A673 (cell line): Measurements from ENCODE around the gene KAZN. TPM values are rescaled to one million over a fixed set of nuclear protein-coding genes. Genes with fewer than 3 reads are reported as not detected.

Experiments used
- BruUV-seq: library from RNA; stranded (reverse); fragments of 400-500 nt; replicated peaks from 2 replicates; lab custom pipeline; 2021; lab: Mats Ljungman, UMichigan
- CTCF ChIA-PET: fragments of 300-600 bp; sonication (Branson Sonifier 250); formaldehyde crosslinking; loops from one replicate; lab custom pipeline; 2022; ENCODE audit warnings: antibody characterized with exemption; lab: Charles Lee
- POLR2A ChIA-PET: fragments of 300-600 bp; sonication (Branson Sonifier 250); formaldehyde crosslinking; loops from one replicate; lab custom pipeline; 2022; ENCODE audit warnings: antibody characterized with exemption; ENCODE audit not compliant: low non-redundant PET; lab: Charles Lee
- DNase-seq: peaks from one replicate; pipeline ENCODE4 v3.0.0-alpha.2; 2015; ENCODE audit warnings: low spot score
- H3K27ac ChIP-seq: fragments of 200-600 bp; sonication (generic); 2 replicates; pipeline ENCODE4 v1.5.1; 2016; ENCODE audit warnings: mixed run types, low read depth, mild to moderate bottlenecking, mixed read lengths, antibody characterized with exemption, low read length; ENCODE audit not compliant: poor library complexity, severe bottlenecking
- H3K27me3 ChIP-seq: fragments of 200-600 bp; sonication (generic); replicated peaks from 2 replicates; pipeline ENCODE4 v1.6.1; 2017; ENCODE audit warnings: mixed run types, low read depth, mild to moderate bottlenecking, mixed read lengths, antibody characterized with exemption, low read length; ENCODE audit not compliant: insufficient read depth, poor library complexity
- H3K36me3 ChIP-seq: fragments of 200-600 bp; sonication (generic); 2 replicates; pipeline ENCODE4 v1.6.1; 2016; ENCODE audit warnings: mixed run types, mild to moderate bottlenecking, mixed read lengths, antibody characterized with exemption, low read length; ENCODE audit not compliant: insufficient read depth, poor library complexity, severe bottlenecking
- H3K4me1 ChIP-seq: fragments of 200-600 bp; sonication (generic); 2 replicates; pipeline ENCODE4 v1.6.1; 2017; ENCODE audit warnings: mixed run types, mild to moderate bottlenecking, mixed read lengths, antibody characterized with exemption, low read length; ENCODE audit not compliant: insufficient read depth, poor library complexity, severe bottlenecking
- H3K4me3 ChIP-seq: fragments of 200-600 bp; sonication (generic); 2 replicates; pipeline ENCODE4 v1.5.1; 2016; ENCODE audit warnings: low read depth, mixed run types, mild to moderate bottlenecking, mixed read lengths, low read length; ENCODE audit not compliant: poor library complexity, severe bottlenecking
- H3K9me3 ChIP-seq: fragments of 200-600 bp; sonication (generic); 2 replicates; pipeline ENCODE4 v1.6.1; 2016; ENCODE audit warnings: mixed run types, low read depth, mild to moderate bottlenecking, mixed read lengths, antibody characterized with exemption, low read length; ENCODE audit not compliant: poor library complexity, severe bottlenecking
- EZH2 ChIP-seq: fragments of 200-600 bp; sonication (generic); IDR thresholded peaks from 2 replicates; pipeline ENCODE4 v1.6.1; 2017; ENCODE audit warnings: borderline replicate concordance, low read depth, mild to moderate bottlenecking, mixed read lengths, antibody characterized with exemption, low read length; ENCODE audit not compliant: poor library complexity, severe bottlenecking
- intact Hi-C: fragments of 100-400 bp; cut with micrococcal nuclease; formaldehyde crosslinking; loops from one replicate; pipeline ENCODE4 v1.10.0; 2022; ENCODE audit not compliant: unreplicated experiment
- total RNA-seq: library from RNA; stranded (reverse); gene quantifications from 2 replicates; pipeline ENCODE4 v1.2.3, GENCODE V29; 2021
- TF ChIP-seq, protein P1 (sequence below): fragments of 300-800, 200-600 bp; sonication (generic); conservative IDR thresholded peaks from 2 replicates; pipeline ENCODE4 v1.5.1; 2017; ENCODE audit warnings: low read depth, mild to moderate bottlenecking, antibody characterized with exemption, low read length, moderate library complexity, mixed read lengths

KAZN gene
- total RNA-seq, 1 experiment from 2014 or later = 8.0 TPM

DNA sequence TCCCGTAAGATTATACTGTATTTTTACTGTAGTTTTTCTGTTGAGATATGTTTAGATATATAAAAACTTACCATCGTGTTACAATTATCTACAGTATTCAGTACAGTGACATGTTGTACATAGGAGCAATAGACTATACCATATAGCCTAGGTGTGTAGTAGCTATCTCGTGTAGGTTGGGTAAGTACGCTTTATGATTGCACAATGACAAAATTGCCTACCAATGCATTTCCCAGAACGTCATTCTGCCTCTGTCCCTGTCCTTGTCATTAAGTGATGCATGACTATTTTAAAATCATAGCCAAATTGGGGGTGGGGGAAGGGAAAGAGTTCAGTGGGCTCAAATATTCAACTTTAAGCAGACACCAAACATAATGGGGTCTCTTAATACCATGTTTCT is 321.3 kb downstream of the KAZN start:
- Histone ChIP-seq H3K36me3 (no peaks in the 10 kb centered on the region), H3K4me1 (no peaks in the 10 kb centered on the region), H3K27me3 (peaks cover under 1% of the 10 kb centered on the region), H3K4me3 (no peak overlapping the region), H3K27ac (no peak overlapping the region), H3K9me3 (no peaks in the 10 kb centered on the region)
- no peak for DNase-seq
- POLR2A ChIA-PET = no interaction called here
- CTCF ChIA-PET = no interaction called here
- no TSS peak for BruUV-seq
- TF ChIP-seq EZH2 = no peak
- TF ChIP-seq, protein P1, sequence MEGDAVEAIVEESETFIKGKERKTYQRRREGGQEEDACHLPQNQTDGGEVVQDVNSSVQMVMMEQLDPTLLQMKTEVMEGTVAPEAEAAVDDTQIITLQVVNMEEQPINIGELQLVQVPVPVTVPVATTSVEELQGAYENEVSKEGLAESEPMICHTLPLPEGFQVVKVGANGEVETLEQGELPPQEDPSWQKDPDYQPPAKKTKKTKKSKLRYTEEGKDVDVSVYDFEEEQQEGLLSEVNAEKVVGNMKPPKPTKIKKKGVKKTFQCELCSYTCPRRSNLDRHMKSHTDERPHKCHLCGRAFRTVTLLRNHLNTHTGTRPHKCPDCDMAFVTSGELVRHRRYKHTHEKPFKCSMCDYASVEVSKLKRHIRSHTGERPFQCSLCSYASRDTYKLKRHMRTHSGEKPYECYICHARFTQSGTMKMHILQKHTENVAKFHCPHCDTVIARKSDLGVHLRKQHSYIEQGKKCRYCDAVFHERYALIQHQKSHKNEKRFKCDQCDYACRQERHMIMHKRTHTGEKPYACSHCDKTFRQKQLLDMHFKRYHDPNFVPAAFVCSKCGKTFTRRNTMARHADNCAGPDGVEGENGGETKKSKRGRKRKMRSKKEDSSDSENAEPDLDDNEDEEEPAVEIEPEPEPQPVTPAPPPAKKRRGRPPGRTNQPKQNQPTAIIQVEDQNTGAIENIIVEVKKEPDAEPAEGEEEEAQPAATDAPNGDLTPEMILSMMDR = no peak
- intact Hi-C loops = loop anchor here (10.0 kb wide), 1 partner anchor 105 kb away; no protein-coding TSS in a partner anchor

DNA sequence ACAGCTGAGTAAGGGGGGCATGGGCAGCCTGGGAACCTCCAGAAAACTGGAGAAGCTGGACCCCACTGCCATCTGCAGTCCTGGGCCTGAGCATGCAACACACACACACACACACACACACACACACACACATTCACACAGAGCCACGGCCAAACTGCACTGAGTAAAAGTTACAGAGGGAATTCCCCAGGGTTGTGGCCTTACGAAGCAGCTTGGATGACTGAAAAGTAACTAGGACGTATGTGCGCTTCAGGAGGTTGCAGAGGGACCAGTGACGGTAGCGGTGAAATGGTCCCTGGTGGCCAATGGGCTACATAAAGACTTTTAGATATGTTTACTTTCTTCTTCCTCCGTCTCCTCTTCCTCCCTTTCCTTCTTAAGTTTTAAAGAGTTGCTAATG is 322.6 kb downstream of the KAZN start:
- H3K36me3 ChIP-seq = no peaks in the 10 kb centered on the region
- TF ChIP-seq, protein P1 = no peak
- no peak for TF ChIP-seq EZH2
- H3K4me3 ChIP-seq = no peak overlapping the region
- no TSS peak for BruUV-seq
- no peaks in the 10 kb centered on the region for H3K4me1 ChIP-seq
- peaks cover 10% of the 10 kb centered on the region for H3K27me3 ChIP-seq
- H3K9me3 ChIP-seq = no peaks in the 10 kb centered on the region
- ChIA-PET POLR2A (no interaction called here), CTCF (no interaction called here)
- DNase-seq = no peak
- intact Hi-C loops = no loop called here
- no peak overlapping the region for H3K27ac ChIP-seq

DNA sequence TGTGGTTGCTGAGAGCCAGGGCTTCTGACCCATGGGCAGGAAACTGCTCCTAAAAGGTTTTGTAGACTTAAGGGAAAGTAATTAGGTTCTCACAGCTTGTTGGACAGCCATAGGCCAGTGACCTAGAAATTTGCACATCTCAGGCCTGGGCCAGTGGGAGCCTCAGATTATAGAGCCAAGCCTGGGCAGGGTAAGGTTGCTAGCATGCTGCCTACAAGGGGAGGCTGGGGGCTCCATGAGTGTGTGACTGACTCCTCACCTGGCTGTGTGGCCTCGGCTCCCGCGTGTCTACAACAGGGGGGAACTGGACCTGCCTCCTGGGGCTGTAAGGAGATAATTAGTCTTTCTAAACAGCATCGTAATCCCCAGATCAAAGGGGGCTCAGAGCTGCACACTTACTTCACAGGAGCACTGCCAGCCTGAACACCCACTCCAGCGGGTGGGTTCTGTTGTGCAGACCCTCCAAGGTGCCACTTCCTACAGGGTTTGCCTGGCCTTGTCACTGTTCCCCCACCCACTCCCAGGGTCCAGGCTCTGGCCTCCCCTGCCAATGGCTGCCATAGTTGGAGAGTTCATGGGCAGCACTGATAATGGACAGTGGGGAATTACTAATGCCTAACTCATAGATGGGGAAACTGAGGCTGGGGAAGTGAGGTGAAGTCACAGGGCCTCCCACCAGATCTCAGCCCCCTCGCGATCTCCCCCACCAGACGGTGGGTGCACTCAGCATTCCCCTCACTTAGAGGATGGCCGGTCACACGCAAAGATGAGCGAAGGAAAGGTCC is 324.6 kb downstream of the KAZN start:
- POLR2A ChIA-PET = no interaction called here
- intact Hi-C loops = no loop called here
- no peak overlapping the region for H3K27ac ChIP-seq

More for the DNA sequence above, 324.6 kb downstream of the KAZN start:
- Histone ChIP-seq H3K36me3 (no peaks in the 10 kb centered on the region), H3K9me3 (no peaks in the 10 kb centered on the region), H3K27me3 (peaks cover 10% of the 10 kb centered on the region), H3K4me3 (peak overlapping the region; percentile 58), H3K4me1 (no peaks in the 10 kb centered on the region)
- CTCF ChIA-PET = no interaction called here
- TF ChIP-seq EZH2 = no peak
- TF ChIP-seq, protein P1 = no peak
- BruUV-seq = no TSS peak
- DNase-seq = no peak
